GM23338 (cell line): ENCODE data around the gene CTNND2. TPM values are rescaled to one million over a fixed set of nuclear protein-coding genes. Genes with fewer than 3 reads are reported as not detected.

Experiments
- ATAC-seq: fragments of 200-7000 bp; cut with Tn5 transposase; 3 replicates; pipeline ENCODE4 v1.9.1; 2020
- DNase-seq: peaks from one replicate; pipeline ENCODE4 v3.0.0-alpha.2; 2015; ENCODE audit warnings: low spot score
- H2AFZ ChIP-seq: fragments of 200-600 bp; sonication (generic); 2 replicates; pipeline ENCODE4 v1.8.0; 2016; ENCODE audit warnings: antibody characterized with exemption, mild to moderate bottlenecking, moderate library complexity
- H3F3A ChIP-seq: fragments of 200-600 bp; sonication (generic); replicated peaks from 2 replicates; pipeline ENCODE4 v1.8.0; 2017; ENCODE audit warnings: antibody characterized with exemption, mixed run types, low read depth
- H3K27ac ChIP-seq: fragments of 200-600 bp; sonication (generic); 2 replicates; pipeline ENCODE4 v1.6.1; 2016; ENCODE audit warnings: low read depth
- H3K27me3 ChIP-seq: fragments of 200-600 bp; sonication (generic); 2 replicates; pipeline ENCODE4 v1.8.0; 2016; ENCODE audit warnings: mild to moderate bottlenecking, mixed run types, moderate library complexity; ENCODE audit not compliant: insufficient read depth
- H3K36me3 ChIP-seq: fragments of 200-600 bp; sonication (generic); 2 replicates; pipeline ENCODE4 v1.8.0; 2016; ENCODE audit warnings: mild to moderate bottlenecking; ENCODE audit not compliant: insufficient read depth
- H3K4me1 ChIP-seq: fragments of 200-600 bp; sonication (generic); 2 replicates; pipeline ENCODE4 v1.8.0; 2016; ENCODE audit warnings: mild to moderate bottlenecking, moderate library complexity; ENCODE audit not compliant: insufficient read depth
- H3K4me2 ChIP-seq: fragments of 200-600 bp; sonication (generic); 2 replicates; pipeline ENCODE4 v1.7.1; 2017; ENCODE audit warnings: mixed run types
- H3K4me3 ChIP-seq: fragments of 200-600 bp; sonication (generic); 2 replicates; pipeline ENCODE4 v1.6.1; 2016; ENCODE audit warnings: mixed run types
- H3K79me2 ChIP-seq: fragments of 200-600 bp; sonication (generic); replicated peaks from 2 replicates; pipeline ENCODE4 v1.8.0; 2017; ENCODE audit warnings: mild to moderate bottlenecking; ENCODE audit not compliant: insufficient read depth
- H3K9me2 ChIP-seq: fragments of 200-600 bp; sonication (generic); 2 replicates; pipeline ENCODE4 v1.8.0; 2017; ENCODE audit not compliant: insufficient read depth
- H4K20me1 ChIP-seq: fragments of 200-600 bp; sonication (generic); replicated peaks from 2 replicates; pipeline ENCODE4 v1.8.0; 2017; ENCODE audit warnings: mild to moderate bottlenecking; ENCODE audit not compliant: insufficient read depth
- H3K27ac Mint-ChIP-seq: 2 replicates; pipeline ENCODE4 v1.8.0; 2020; ENCODE audit warnings: inconsistent platforms, mild to moderate bottlenecking, moderate library complexity, mixed read lengths
- H3K27me3 Mint-ChIP-seq: 3 replicates; pipeline ENCODE4 v1.8.0; 2022; ENCODE audit warnings: low read depth, mild to moderate bottlenecking, moderate library complexity, mixed read lengths, inconsistent platforms; ENCODE audit not compliant: insufficient read depth, poor library complexity
- H3K36me3 Mint-ChIP-seq: 3 replicates; pipeline ENCODE4 v1.8.0; 2021; ENCODE audit warnings: low read depth, mild to moderate bottlenecking, inconsistent platforms, moderate library complexity, mixed read lengths
- H3K4me1 Mint-ChIP-seq: 3 replicates; pipeline ENCODE4 v1.8.0; 2020; ENCODE audit warnings: mild to moderate bottlenecking, inconsistent platforms, mixed read lengths
- H3K4me3 Mint-ChIP-seq: 3 replicates; pipeline ENCODE4 v1.8.0; 2021; ENCODE audit warnings: moderate library complexity, mild to moderate bottlenecking, inconsistent platforms, mixed read lengths
- H3K9me3 Mint-ChIP-seq: 3 replicates; pipeline ENCODE4 v1.8.0; 2020; ENCODE audit warnings: moderate library complexity, mild to moderate bottlenecking, inconsistent platforms, mixed read lengths
- CTCF ChIP-seq, 2 experiments: fragments of 200-600 bp in 1 of 2; sonication (generic) in 1 of 2; conservative IDR thresholded peaks; 2 replicates each; pipeline versions ENCODE4 v1.5.1 to v1.6.1; 2016 to 2017; ENCODE audit warnings: antibody characterized with exemption in 2 of 2, low read depth in 2 of 2, mild to moderate bottlenecking in 2 of 2, moderate library complexity in 1 of 2
- ETS1 ChIP-seq: IDR thresholded peaks from 2 replicates; pipeline ENCODE4 v1.6.1; 2016; ENCODE audit warnings: antibody characterized with exemption
- EZH2 ChIP-seq: fragments of 200-600 bp; sonication (generic); IDR thresholded peaks from one replicate; pipeline ENCODE4 v1.8.0; 2017; ENCODE audit warnings: antibody characterized with exemption, mild to moderate bottlenecking, low read depth; ENCODE audit not compliant: unreplicated experiment
- NANOG ChIP-seq: IDR thresholded peaks from 2 replicates; pipeline ENCODE4 v1.6.1; 2016; ENCODE audit warnings: antibody characterized with exemption, borderline replicate concordance
- POLR2AphosphoS5 ChIP-seq: IDR thresholded peaks from 2 replicates; pipeline ENCODE4 v1.6.1; 2016; ENCODE audit warnings: antibody characterized with exemption, low read depth
- REST ChIP-seq: IDR thresholded peaks from one replicate; pipeline ENCODE4 v1.6.1; 2018; ENCODE audit warnings: antibody characterized with exemption; ENCODE audit not compliant: unreplicated experiment
- ZNF114 ChIP-seq: fragments of 250-450 bp; sonication (Bioruptor Pico); IDR thresholded peaks from 2 replicates; pipeline ENCODE4 v1.5.0; 2020; ENCODE audit warnings: mild to moderate bottlenecking, moderate library complexity
- polyA plus RNA-seq: library from polyadenylated mRNA; unstranded; fragments of >200 nt; fragmentation: Nextera tagmentation; extraction: Ambion mirVana; gene quantifications from 2 replicates; pipeline ENCODE4 v1.2.1, GENCODE V29; 2016
- total RNA-seq: library from RNA; depleted of rRNA; stranded (reverse); fragments of >200 nt; shearing (Covaris generic); gene quantifications from 2 replicates; pipeline ENCODE4 v1.2.3, GENCODE V29; 2014

The CTNND2 gene
- total and polyA plus RNA-seq, 2 experiments from 2014 or later, result 5.1 to 7.0 TPM

GRCh38 chr5:11658376-11658775 lies 245.9 kb downstream of the CTNND2 start (continued):
- TF ChIP-seq CTCF (conservative IDR thresholded peaks at IDR 0.05; ENCODE audit: low read depth in 2 of 2), result no peak
- TF ChIP-seq ZNF114, result no peak
- no peak for TF ChIP-seq POLR2AphosphoS5
- TF ChIP-seq NANOG, result no peak
- no peak for TF ChIP-seq EZH2
- no peak for TF ChIP-seq ETS1

GRCh38 chr5:11656916-11657315 lies 247.3 kb downstream of the CTNND2 start:
- Histone ChIP-seq H3F3A (no peaks in the 10 kb centered on the region), H2AFZ (no peak overlapping the region), H3K9me2 (no peaks in the 10 kb centered on the region), H3K4me2 (no peak overlapping the region), H3K36me3 (no peaks in the 10 kb centered on the region), H3K4me3 (no peak overlapping the region), H4K20me1 (no peaks in the 10 kb centered on the region), H3K27ac (no peak overlapping the region), H3K27me3 (no peaks in the 10 kb centered on the region), H3K79me2 (no peaks in the 10 kb centered on the region), H3K4me1 (no peaks in the 10 kb centered on the region)
- H3K27me3 Mint-ChIP-seq, result peaks cover 2% of the 10 kb centered on the region
- TF ChIP-seq EZH2 (no peak), POLR2AphosphoS5 (no peak)
- no peak overlapping the region for H3K27ac Mint-ChIP-seq
- peaks cover 3% of the 10 kb centered on the region; the same call in 1 of the 3 replicates for H3K36me3 Mint-ChIP-seq
- no peaks in the 10 kb centered on the region for H3K4me1 Mint-ChIP-seq
- peaks cover 6% of the 10 kb centered on the region; the same call in 1 of the 3 replicates for H3K9me3 Mint-ChIP-seq
- H3K4me3 Mint-ChIP-seq, result no peak overlapping the region
- ATAC-seq, result no peak
- no peak for DNase-seq

- Histone ChIP-seq H2AFZ (no peak overlapping the region), H3K9me2 (no peaks in the 10 kb centered on the region), H3F3A (no peaks in the 10 kb centered on the region), H3K27ac (no peak overlapping the region), H3K36me3 (no peaks in the 10 kb centered on the region), H3K79me2 (no peaks in the 10 kb centered on the region), H3K27me3 (no peaks in the 10 kb centered on the region), H3K4me1 (peaks cover 4% of the 10 kb centered on the region; the same call in 1 of the 2 replicates), H4K20me1 (no peaks in the 10 kb centered on the region), H3K4me2 (no peak overlapping the region), H3K4me3 (no peak overlapping the region)
- DNase-seq (no peak), ATAC-seq (no peak)
- Mint-ChIP-seq H3K4me1 (peaks cover 4% of the 10 kb centered on the region), H3K36me3 (peaks cover 4% of the 10 kb centered on the region; the same call in 1 of the 3 replicates), H3K9me3 (peaks cover 11% of the 10 kb centered on the region; the same call in 2 of the 3 replicates), H3K4me3 (no peak overlapping the region), H3K27ac (no peak overlapping the region; the same call in 1 of the 2 replicates), H3K27me3 (peaks cover 2% of the 10 kb centered on the region)
- TF ChIP-seq NANOG (no peak), REST (no peak)
Observed at GRCh38 chr5:11655681-11656080, 248.6 kb downstream of the CTNND2 start.
